Kidney (tissue), 14 donors: ENCODE data around the gene CRPPA. TPM values are rescaled to one million over a fixed set of nuclear protein-coding genes. Genes with fewer than 3 reads are reported as not detected.

Experiments used
- DNase-seq, 5 donors: peaks; one replicate each; pipeline ENCODE4 v3.0.0-alpha.2; 2013 to 2020
- FAIRE-seq: peaks from 2 replicates; lab custom pipeline; 2012; peaks lifted over from hg19 to GRCh38; lab: Jason Lieb, UNC
- H3K27ac ChIP-seq, 2 donors: one replicate each; pipeline ENCODE4 v1.7.0; 2013; ENCODE audit warnings: low read depth in 2 of 2, low read length in 2 of 2, inconsistent platforms in 1 of 2
- H3K27me3 ChIP-seq: one replicate; pipeline ENCODE4 v1.7.1; 2013; ENCODE audit warnings: low read length, inconsistent platforms; ENCODE audit not compliant: control insufficient read depth, insufficient read depth
- H3K36me3 ChIP-seq, 3 donors: one replicate each; pipeline versions ENCODE4 v1.7.0 to v1.7.1; 2013; ENCODE audit warnings: low read length in 3 of 3, control low read depth in 1 of 3, inconsistent platforms in 1 of 3; ENCODE audit not compliant: insufficient read depth in 3 of 3, control insufficient read depth in 2 of 3
- H3K4me1 ChIP-seq, 3 donors: one replicate each; pipeline versions ENCODE4 v1.7.0 to v1.7.1; 2013; ENCODE audit warnings: low read length in 3 of 3, inconsistent platforms in 1 of 3, low read depth in 1 of 3; ENCODE audit not compliant: control insufficient read depth in 2 of 3, insufficient read depth in 2 of 3
- H3K4me3 ChIP-seq, 3 donors: one replicate each; pipeline versions ENCODE4 v1.7.0 to v1.8.1; 2013; ENCODE audit warnings: low read length in 3 of 3, control low read depth in 1 of 3, inconsistent platforms in 1 of 3
- H3K9ac ChIP-seq, 3 donors: one replicate each; pipeline versions ENCODE4 v1.7.0 to v1.7.1; 2013; ENCODE audit warnings: low read length in 3 of 3, control low read depth in 1 of 3, inconsistent platforms in 1 of 3
- H3K9me3 ChIP-seq, 3 donors: one replicate each; pipeline versions ENCODE4 v1.7.0 to v1.7.1; 2013; ENCODE audit warnings: low read length in 3 of 3, control low read depth in 1 of 3, inconsistent platforms in 1 of 3; ENCODE audit not compliant: control insufficient read depth in 2 of 3, insufficient read depth in 1 of 3
- CTCF ChIP-seq: IDR thresholded peaks from 3 replicates; pipeline ENCODE4 v1.5.1; 2012; ENCODE audit warnings: mild to moderate bottlenecking, moderate library complexity, borderline replicate concordance; ENCODE audit not compliant: insufficient read depth; ENCODE audit errors: extremely low read depth
- intact Hi-C: fragments of 100-400 bp; cut with DNase I; formaldehyde crosslinking; loops from one replicate; pipeline ENCODE4 v1.11.1; 2022
- polyA plus RNA-seq: library from polyadenylated mRNA; stranded (reverse); fragments of 350-450 nt; fragmentation: Illumina TruSeq; extraction: RNeasy Lipid Tissue Mini Kit (QIAGEN cat#74804); gene quantifications from one replicate; pipeline ENCODE4 v1.2.3, GENCODE V29; 2014; ENCODE audit warnings: low read depth, low replicate concordance; ENCODE audit not compliant: insufficient read depth
- total RNA-seq: library from RNA; stranded (reverse); fragmentation: NEBNext Ultra II Directional; extraction: Animal tissue kit (Norgen Biotek cat#: 25700); gene quantifications from one replicate; pipeline ENCODE4 v1.2.1, GENCODE V29; 2021
- donor health status: control.
- donor health status: control.
- donor health status: control.
- donor health status: control.
- donor health status: control.
- donor health status: DM: yes; HTN: yes; CAD: no.
- donor health status: Normal renal cell carcinoma (clear cell type).

Gene CRPPA
- total and polyA plus RNA-seq, 2 donors from 2014 or later, result 2.0 to 5.9 TPM

GRCh38 chr7:16431646-16432424 is 10.5 kb upstream of the CRPPA start:
- TF ChIP-seq CTCF, result peak; percentile 55
- no peaks in the 10 kb centered on the region for H3K27me3 ChIP-seq
- H3K9ac ChIP-seq, result no peak overlapping the region
- FAIRE-seq (peak; percentile 21), DNase-seq (peak in 2 of 5 donors; percentile 40 to 55)
- H3K4me1 ChIP-seq, result no peaks in the 10 kb centered on the region
- no peaks in the 10 kb centered on the region for H3K9me3 ChIP-seq
- no peaks in the 10 kb centered on the region for H3K36me3 ChIP-seq
- intact Hi-C loops, result no loop called here
- H3K27ac ChIP-seq, result no peak overlapping the region
- H3K4me3 ChIP-seq, result no peak overlapping the region

GRCh38 chr7:16430133-16430532 is 8.8 kb upstream of the CRPPA start:
- no peak for FAIRE-seq
- intact Hi-C loops, result no loop called here

GRCh38 chr7:16428672-16429071 is 7.3 kb upstream of the CRPPA start:
- FAIRE-seq, result no peak
- no peak overlapping the region for H3K27ac ChIP-seq
- H3K4me3 ChIP-seq, result no peak overlapping the region
- H3K36me3 ChIP-seq, result no peaks in the 10 kb centered on the region
- intact Hi-C loops, result no loop called here
- no peak overlapping the region for H3K9ac ChIP-seq
- no peaks in the 10 kb centered on the region for H3K4me1 ChIP-seq
- H3K27me3 ChIP-seq, result no peaks in the 10 kb centered on the region
- DNase-seq, result no peak
- TF ChIP-seq CTCF, result no peak
- no peaks in the 10 kb centered on the region for H3K9me3 ChIP-seq

More at GRCh38 chr7:16430133-16430532, 8.8 kb upstream of the CRPPA start:
- DNase-seq, result no peak
- Histone ChIP-seq H3K36me3 (no peaks in the 10 kb centered on the region), H3K4me1 (no peaks in the 10 kb centered on the region), H3K4me3 (no peak overlapping the region), H3K9ac (no peak overlapping the region), H3K9me3 (no peaks in the 10 kb centered on the region), H3K27me3 (no peaks in the 10 kb centered on the region), H3K27ac (no peak overlapping the region)
- no peak for TF ChIP-seq CTCF
